GM18498 (cell line): ENCODE results near the gene CCDC154.
"Not testable (repeated sequence)": the region's sequence is repeated elsewhere in the genome, so short reads cannot be mapped to it uniquely, and the experiment has no call there.

Experiments used
- ATAC-seq: cut with Tn5 transposase; IDR thresholded peaks from one replicate; pipeline ENCODE4 v1.9.1; 2021; ENCODE audit warnings: mild to moderate bottlenecking, moderate library complexity; ENCODE audit not compliant: unreplicated experiment

Gene CCDC154

DNA sequence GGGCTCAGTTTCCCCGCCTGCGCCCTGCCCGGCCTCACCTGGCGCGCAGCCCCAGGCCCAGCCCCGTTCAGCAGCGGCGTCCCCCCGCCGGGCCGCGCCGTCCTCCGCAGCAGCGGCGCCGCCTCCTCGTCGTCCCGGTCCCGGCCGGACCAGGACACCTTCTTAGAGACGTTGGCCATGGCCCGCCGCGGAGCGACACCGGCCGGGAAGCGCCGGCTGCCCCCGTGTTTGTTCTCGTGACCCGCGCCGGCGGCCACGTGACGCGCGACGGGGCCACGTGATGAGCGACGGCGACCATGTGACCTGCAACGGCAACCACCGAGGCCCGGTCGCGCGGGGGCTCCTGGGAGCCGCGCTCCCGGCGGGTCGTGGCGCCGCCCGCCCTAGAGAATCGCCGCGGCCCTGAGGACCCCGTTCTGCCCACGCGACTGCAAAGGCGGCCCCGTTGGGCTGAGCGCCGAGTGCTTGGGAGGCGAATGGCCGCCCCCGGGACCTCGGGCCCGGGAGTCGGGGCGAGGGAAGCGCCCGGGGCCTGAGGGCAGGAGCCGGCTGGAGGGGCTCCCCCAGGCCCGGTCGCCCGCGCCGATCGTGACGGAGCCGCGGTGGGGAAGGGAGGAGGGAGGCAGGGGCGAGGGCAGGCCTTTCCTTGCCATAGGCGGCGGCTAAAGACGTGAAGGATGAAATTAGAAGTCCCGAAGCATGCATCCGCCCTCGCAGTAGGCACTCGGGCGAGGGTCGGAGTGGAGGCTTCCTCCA, 30.6 kb upstream of the CCDC154 start, which contains the start of gene CLCN7:
Gene CLCN7, minus strand, starts transcription at position 233 of the 756 bp plus-strand sequence. Its CDS starts 54 bp downstream, at position 179.
- ATAC-seq, result peak; percentile 86

GRCh38 chr16:1474082-1474795, 29.9 kb upstream of the CCDC154 start:
- peak; percentile 42 for ATAC-seq

DNA sequence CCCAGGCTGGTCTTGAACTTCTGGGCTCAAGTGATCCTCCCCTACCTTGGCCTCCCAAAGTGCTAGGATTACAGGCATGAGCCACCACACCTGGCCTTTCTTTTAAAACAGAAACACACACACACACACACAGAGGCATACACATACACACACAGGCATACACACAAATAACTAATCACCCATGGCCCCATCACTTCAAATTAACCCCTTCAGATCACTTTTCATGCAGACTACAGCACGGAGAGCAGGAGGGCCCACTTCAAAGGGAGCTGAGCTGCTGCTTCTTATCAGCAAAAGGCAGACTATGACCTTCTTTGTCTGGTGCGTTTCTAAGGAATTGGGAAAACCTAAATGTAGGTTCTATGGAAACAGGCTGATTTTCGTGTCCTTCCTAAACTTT, 28.6 kb upstream of the CCDC154 start:
- no peak for ATAC-seq

DNA sequence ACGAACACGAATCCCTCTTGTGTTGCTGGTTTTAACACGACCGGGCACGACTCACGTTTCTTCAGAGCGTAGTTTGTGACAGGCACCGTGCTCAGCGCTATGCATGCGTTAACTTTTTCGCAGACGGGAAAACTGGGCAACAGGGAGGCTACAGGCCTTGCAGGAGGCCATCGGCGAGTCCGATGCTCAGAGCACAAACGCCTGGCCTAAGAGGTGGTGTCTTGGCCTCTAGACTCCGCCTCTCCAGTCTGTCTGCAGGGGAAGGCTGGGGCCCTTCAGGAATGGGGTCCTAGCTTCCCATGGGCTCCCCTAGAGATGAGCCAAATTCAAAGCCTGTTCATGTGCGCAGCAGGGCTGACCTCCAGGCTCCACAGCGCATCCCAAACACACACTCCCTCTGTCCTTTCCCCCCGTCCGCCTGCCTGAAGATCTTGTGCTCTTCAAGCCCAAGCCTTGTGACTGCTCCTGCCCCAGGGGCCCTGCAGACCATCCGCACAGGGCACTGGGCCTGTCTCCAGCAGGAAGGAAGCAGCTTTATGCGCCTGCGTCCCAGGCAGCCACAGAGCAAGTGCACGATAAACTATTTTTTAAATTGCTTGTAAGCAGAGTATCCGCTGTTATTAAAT, 27.3 kb upstream of the CCDC154 start:
- no peak for ATAC-seq

- ATAC-seq, result no peak
Observed at GRCh38 chr16:1470481-1471251, 26.3 kb upstream of the CCDC154 start.

- ATAC-seq, result no peak
Observed at GRCh38 chr16:1469693-1470201, 25.4 kb upstream of the CCDC154 start.

- ATAC-seq, result not testable (repeated sequence)
Observed at GRCh38 chr16:1469141-1469540, 24.8 kb upstream of the CCDC154 start.

DNA sequence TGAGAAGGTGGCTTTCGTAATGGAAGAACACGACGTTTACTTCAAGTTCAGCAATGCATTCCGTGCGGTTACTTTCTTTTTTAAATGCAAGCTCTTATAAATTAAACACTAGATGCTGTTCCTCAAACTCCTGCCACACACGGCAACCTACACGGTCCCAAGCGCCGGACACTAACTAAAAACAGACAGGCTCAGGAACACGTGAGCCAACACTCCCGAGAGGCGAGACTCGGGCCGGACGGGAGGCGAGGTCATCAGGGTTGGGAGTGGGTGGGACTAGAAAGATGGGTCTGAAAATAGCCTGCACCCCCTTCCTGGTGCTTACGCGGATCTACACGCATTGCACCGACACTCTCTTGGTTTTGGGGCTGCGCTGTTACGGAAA, 24.1 kb upstream of the CCDC154 start:
- ATAC-seq, result no peak

DNA sequence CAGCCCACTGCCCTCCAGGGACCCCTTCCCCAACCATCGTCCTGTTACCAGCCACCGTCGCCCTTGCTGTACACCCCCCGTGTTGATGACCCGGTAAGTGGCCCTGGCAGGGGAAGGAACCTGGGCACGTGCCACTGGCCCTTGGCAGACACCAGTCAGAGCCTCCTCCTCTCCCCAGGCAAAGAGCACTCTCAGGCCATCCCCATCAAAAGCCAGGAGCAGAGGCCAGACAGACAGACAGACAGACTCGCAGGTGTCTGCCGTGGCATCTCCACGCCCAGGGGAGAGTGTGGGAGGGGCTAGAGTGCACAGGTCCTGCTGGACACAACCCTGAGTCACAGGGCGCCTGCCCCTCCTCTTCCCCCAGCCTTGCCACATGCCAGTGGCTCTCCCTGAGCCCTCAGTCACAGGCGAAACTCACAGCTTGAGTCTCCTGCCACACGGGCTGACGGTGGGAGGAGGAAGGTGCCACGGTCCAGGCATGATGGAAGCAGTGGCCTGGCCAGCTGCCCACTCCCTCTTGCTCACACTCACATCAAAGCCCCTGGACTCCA, 22.7 kb upstream of the CCDC154 start:
- ATAC-seq, result no peak

- no peak for ATAC-seq
Observed at GRCh38 chr16:1466054-1466453, 21.7 kb upstream of the CCDC154 start.

DNA sequence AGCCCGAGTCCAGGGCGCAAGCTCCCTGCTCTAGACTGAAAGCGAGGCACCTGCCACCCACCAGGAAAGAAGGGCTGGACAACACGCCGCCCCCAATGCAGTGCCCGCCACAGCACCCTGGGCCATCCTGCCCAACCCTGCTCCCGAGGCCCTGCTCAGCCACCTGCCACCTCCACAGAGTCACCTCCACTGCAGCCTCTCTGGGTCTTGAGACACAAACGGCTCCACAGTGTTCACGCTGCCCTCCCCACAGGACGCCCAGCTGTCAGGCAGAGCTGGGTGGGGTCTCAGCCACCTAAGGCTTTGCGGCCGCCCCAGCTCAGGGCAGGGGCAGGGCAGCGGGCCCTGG, 21.2 kb upstream of the CCDC154 start:
- no peak for ATAC-seq

DNA sequence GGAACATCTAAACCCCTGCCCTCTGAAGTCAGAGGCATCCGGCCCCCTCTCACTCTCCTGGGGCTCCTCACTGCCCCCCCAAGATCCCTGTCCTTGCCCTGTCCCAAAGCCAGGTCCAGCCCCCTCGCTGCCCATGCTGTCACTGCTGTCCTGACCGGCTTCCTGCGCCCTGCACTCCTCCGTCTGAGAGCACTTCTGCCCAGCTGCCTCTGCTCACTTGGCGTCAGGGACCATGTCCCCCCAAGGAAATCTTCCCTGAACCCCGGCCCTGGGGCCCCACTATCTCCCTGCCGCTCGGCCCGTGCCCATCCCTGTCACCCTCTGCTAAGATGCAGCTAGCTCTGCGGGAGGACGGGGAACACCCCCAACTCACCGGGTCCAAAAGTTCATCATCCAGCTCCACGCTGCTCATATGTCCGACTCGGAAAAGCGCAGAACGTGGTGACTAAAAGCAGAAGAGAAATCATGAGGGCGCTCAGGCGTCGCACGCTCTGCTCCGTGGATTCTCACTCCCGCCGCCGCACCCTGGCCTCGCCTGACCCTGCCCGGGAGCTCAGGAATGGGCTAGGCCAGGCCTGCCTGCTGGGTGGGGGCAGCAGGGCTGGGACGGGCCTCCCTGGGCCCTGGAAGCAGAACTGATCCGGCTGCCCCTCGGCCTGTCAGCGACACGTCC, 20.7 kb upstream of the CCDC154 start:
- ATAC-seq, result no peak

DNA sequence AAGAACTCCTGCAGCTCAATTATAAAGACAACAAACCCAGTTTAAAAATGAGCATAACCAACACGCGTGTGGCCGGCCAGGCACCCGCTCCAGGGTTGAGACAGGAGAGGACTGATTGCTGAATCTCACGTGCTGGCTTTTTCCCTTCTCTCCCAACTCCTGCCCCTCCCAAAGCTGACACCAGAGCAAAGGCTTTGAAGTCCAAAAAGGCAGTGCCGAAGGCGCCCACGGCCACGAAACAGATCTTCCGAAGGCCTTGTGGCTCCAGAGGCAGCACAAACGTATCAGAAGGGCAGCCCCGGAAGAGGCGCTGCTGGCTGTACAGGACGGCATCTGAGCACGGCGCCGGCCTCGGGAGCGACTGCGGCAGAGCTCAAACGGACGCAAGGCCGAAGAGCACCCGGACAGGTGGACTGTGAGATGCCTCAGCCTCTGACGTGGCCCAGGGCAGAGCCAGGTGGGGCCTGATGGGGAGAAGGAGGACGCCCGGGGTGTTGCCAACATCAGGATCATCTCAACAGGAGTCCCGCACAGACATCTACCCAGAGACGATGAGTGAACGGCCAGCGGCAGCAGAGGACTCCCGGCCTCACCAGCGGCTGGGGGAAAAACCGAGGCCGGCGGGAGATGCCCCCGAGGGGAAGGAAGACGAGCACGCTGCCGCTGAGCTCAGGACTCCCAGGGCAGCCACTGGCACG, 20.0 kb upstream of the CCDC154 start:
- ATAC-seq, result no peak

DNA sequence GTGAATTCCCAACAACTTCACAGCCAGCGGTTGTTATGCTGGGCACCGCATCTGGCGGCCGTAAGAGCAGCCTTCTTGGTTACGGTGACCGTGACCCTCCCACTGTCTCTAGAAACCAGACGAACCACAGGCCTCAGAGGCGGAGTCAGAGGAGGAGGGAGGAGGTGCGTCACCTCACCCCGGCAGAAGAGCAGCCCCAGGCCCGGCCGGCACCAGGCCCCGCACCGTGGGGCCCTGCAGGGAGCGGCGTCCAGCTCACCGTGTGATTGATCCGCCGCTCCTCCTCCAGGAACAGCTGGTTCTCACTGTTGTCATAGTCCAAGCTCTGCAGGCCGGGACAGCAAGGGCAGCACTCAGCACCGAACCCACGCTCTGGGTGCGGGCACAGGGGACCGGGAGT, 16.8 kb upstream of the CCDC154 start:
- ATAC-seq, result no peak

DNA sequence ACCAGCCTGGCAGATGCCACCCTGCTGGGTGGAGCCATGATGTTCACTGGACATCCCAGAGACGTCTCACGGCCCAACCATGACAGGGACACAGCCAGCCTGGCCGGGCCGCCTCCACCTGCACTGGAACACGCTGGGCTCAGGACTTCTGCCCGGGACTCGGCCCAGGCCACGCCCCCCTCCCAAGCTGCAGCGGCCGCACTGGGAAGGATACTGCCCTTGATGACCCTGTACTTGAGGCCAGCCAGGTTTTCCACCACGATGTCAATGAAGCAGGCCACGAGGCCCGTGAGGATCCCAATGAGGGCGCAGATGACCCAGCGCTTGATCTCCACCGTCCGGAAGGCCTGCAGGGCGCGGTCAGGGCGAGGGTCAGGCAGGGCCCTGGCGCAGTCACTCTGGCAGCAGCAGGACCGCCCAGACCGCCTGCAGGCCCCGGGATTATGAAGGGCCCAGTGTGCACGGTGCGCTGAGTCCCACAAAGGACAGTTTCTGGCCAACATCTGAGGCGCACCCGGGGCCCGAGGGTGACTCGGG, 16.3 kb upstream of the CCDC154 start:
- ATAC-seq, result no peak

DNA sequence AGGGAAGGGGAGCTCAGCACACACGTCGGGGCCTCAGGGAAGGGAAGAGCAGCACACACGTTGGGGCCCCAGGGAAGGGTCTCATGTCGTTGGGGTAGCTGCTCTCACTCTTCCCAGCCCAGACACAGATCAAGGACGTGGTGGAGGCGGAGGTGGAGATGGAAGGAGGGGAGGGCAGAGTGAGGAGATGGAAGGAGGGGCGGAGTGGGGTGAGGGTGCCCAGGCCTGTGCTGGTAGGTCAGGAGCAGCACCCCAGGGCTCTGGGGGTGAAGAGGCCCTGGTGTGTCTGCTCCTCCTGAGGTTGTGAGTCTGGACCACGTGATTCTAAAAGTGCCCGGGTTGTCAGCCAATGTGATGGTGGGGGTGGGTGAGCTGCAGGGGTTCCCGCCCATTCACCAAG, 15.6 kb upstream of the CCDC154 start:
- ATAC-seq, result no peak

DNA sequence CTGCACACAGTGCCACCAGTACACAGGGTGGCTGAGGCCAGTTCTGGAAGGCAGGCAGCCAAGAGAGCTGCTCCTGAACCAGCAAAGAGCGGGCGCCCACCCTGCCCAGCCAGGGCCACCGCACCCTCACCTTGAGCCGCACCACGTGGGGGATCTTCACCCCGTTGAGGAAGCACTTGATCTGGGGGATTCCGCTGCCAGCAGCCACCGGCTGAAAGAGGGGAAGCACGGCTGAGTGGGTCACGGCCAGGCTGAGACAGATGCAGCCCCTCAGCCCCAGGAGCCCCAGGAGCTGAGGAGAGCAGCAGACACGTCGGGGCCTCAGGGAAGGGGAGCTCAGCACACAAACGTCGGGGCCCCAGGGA, 14.6 kb upstream of the CCDC154 start:
- ATAC-seq, result no peak

- no peak for ATAC-seq
Observed at GRCh38 chr16:1458336-1458976, 14.1 kb upstream of the CCDC154 start.
